HepG2 (cell line): Measurements from ENCODE around the gene CIAO3. TPM values are rescaled to one million over a fixed set of nuclear protein-coding genes. Genes with fewer than 3 reads are reported as not detected.

Experiments used
- BCL3 ChIP-seq: sonication (generic); formaldehyde crosslinking; IDR thresholded peaks from 2 replicates; pipeline ENCODE4 v1.5.1; 2020; ENCODE audit warnings: mild to moderate bottlenecking, missing genetic modification reagents, moderate library complexity
- DDIT3 ChIP-seq: sonication (generic); formaldehyde crosslinking; IDR thresholded peaks from 2 replicates; pipeline ENCODE4 v1.4.0; 2020; ENCODE audit warnings: mild to moderate bottlenecking, missing genetic modification reagents
- GATAD2A ChIP-seq: IDR thresholded peaks from 2 replicates; pipeline ENCODE4 v1.6.1; 2016
- HNF4A ChIP-seq: sonication (generic); formaldehyde crosslinking; IDR thresholded peaks from 2 replicates; pipeline ENCODE4 v1.4.0; 2020; ENCODE audit warnings: missing genetic modification reagents
- HOXA3 ChIP-seq: sonication (generic); formaldehyde crosslinking; IDR thresholded peaks from 2 replicates; pipeline ENCODE4 v1.5.0; 2020; ENCODE audit warnings: missing genetic modification reagents
- MAX ChIP-seq: IDR thresholded peaks from 2 replicates; pipeline ENCODE4 v1.6.1; 2012; ENCODE audit warnings: inconsistent platforms
- MTA1 ChIP-seq: sonication (generic); formaldehyde crosslinking; IDR thresholded peaks from 2 replicates; pipeline ENCODE4 v1.4.0; 2020; ENCODE audit warnings: missing genetic modification reagents, mild to moderate bottlenecking, borderline replicate concordance
- MYC ChIP-seq: sonication (generic); formaldehyde crosslinking; IDR thresholded peaks from 2 replicates; pipeline ENCODE4 v1.9.0; 2021; ENCODE audit warnings: missing genetic modification reagents, borderline replicate concordance
- NCOA5 ChIP-seq: sonication (generic); formaldehyde crosslinking; IDR thresholded peaks from 2 replicates; pipeline ENCODE4 v1.4.0; 2020; ENCODE audit warnings: missing genetic modification reagents
- NRL ChIP-seq: sonication (generic); formaldehyde crosslinking; IDR thresholded peaks from 2 replicates; pipeline ENCODE4 v1.5.0; 2020; ENCODE audit warnings: missing genetic modification reagents, mild to moderate bottlenecking, moderate library complexity, borderline replicate concordance
- SMAD3 ChIP-seq: sonication (generic); formaldehyde crosslinking; IDR thresholded peaks from 2 replicates; pipeline ENCODE4 v1.4.0; 2020; ENCODE audit warnings: missing genetic modification reagents
- SMAD9 ChIP-seq: sonication (generic); formaldehyde crosslinking; IDR thresholded peaks from 2 replicates; pipeline ENCODE4 v1.5.1; 2020; ENCODE audit warnings: mild to moderate bottlenecking, missing genetic modification reagents
- ZFY ChIP-seq: sonication (generic); formaldehyde crosslinking; IDR thresholded peaks from 2 replicates; pipeline ENCODE4 v1.4.0; 2020; ENCODE audit warnings: missing genetic modification reagents
- ZGPAT ChIP-seq: IDR thresholded peaks from 2 replicates; pipeline ENCODE4 v1.6.1; 2016; ENCODE audit warnings: mild to moderate bottlenecking
- ZNF292 ChIP-seq: sonication (generic); formaldehyde crosslinking; IDR thresholded peaks from 2 replicates; pipeline ENCODE4 v1.8.1; 2022; ENCODE audit warnings: mild to moderate bottlenecking, low read depth, missing genetic modification reagents, borderline replicate concordance
- ZNF33A ChIP-seq: sonication (generic); formaldehyde crosslinking; IDR thresholded peaks from 2 replicates; pipeline ENCODE4 v1.5.1; 2020; ENCODE audit warnings: missing genetic modification reagents, mild to moderate bottlenecking, moderate library complexity, borderline replicate concordance
- ZNF367 ChIP-seq: sonication (generic); formaldehyde crosslinking; IDR thresholded peaks from 2 replicates; pipeline ENCODE4 v1.4.0; 2020; ENCODE audit warnings: missing genetic modification reagents, borderline replicate concordance
- ZNF512B ChIP-seq: sonication (generic); formaldehyde crosslinking; IDR thresholded peaks from 2 replicates; pipeline ENCODE4 v1.5.1; 2020; ENCODE audit warnings: missing genetic modification reagents, mild to moderate bottlenecking, borderline replicate concordance
- ZNF563 ChIP-seq: sonication (generic); formaldehyde crosslinking; IDR thresholded peaks from 2 replicates; pipeline ENCODE4 v1.8.0; 2022; ENCODE audit warnings: mild to moderate bottlenecking, moderate library complexity, missing genetic modification reagents
- ZNF800 ChIP-seq: sonication (generic); formaldehyde crosslinking; IDR thresholded peaks from 2 replicates; pipeline ENCODE4 v1.4.0; 2020; ENCODE audit warnings: missing genetic modification reagents
- ZNF891 ChIP-seq: sonication (generic); formaldehyde crosslinking; IDR thresholded peaks from 2 replicates; pipeline ENCODE4 v1.5.0; 2020; ENCODE audit warnings: mild to moderate bottlenecking, missing genetic modification reagents
- polyA plus RNA-seq, 8 experiments: library from polyadenylated mRNA; depleted of rRNA in 3 of 8; stranded (reverse) in 7 of 8; unstranded in 1 of 8; fragments of >200 nt; fragmentation: Illumina TruSeq in 4 of 8; extraction: Trizol in 4 of 8; gene quantifications; 2 replicates each; pipeline versions ENCODE4 v1.2.1 to v1.2.3, GENCODE V29; 2011 to 2016; ENCODE audit warnings: low read depth in 4 of 8, missing spikeins in 1 of 8, mixed read lengths in 1 of 8; ENCODE audit not compliant: insufficient read depth in 1 of 8
- total RNA-seq, 5 experiments: library from RNA; depleted of rRNA; stranded (reverse); fragments of >200 nt; fragmentation: Illumina TruSeq; extraction: Trizol; gene quantifications; 2 replicates each; pipeline ENCODE4 v1.2.3, GENCODE V29; 2016; ENCODE audit warnings: low read depth in 1 of 5

Gene CIAO3
- total and polyA plus RNA-seq, 2 of the 13 experiments (the other 11 are each of a cell fraction or from before 2014, with no cell fraction given), result 21.7 to 25.0 TPM

- peak; percentile 40; the same call in 1 of the 2 replicates for TF ChIP-seq ZNF800 (CRISPR knock-in tag)
- no peak for TF ChIP-seq SMAD3 (CRISPR knock-in tag)
- peak; percentile 31; the same call in 1 of the 2 replicates for TF ChIP-seq GATAD2A (CRISPR knock-in tag)
- 0 out of 2 replicates have a peak, but pooled peaks have one; percentile 28 for TF ChIP-seq ZNF292
- TF ChIP-seq MYC (CRISPR knock-in tag), result peak; percentile 42; the same call in 1 of the 2 replicates
- TF ChIP-seq ZNF563 (CRISPR knock-in tag), result peak; percentile 69; the same call in 1 of the 2 replicates
- peak; percentile 36; the same call in 1 of the 2 replicates for TF ChIP-seq MAX
- 0 out of 2 replicates have a peak, but pooled peaks have one; percentile 33 for TF ChIP-seq NRL
- TF ChIP-seq ZNF367 (CRISPR knock-in tag), result no peak
- TF ChIP-seq BCL3 (CRISPR knock-in tag), result no peak
- TF ChIP-seq ZNF891 (CRISPR knock-in tag), result peak; percentile 51
- peak; percentile 56; the same call in 1 of the 2 replicates for TF ChIP-seq MTA1 (CRISPR knock-in tag)
- TF ChIP-seq ZFY (CRISPR knock-in tag), result peak; percentile 62; the same call in 1 of the 2 replicates
- no peak for TF ChIP-seq NCOA5 (CRISPR knock-in tag)
- peak; percentile 59; the same call in 1 of the 2 replicates for TF ChIP-seq ZNF512B
- no peak for TF ChIP-seq DDIT3
- TF ChIP-seq HOXA3 (CRISPR knock-in tag), result peak; percentile 36
- TF ChIP-seq SMAD9 (CRISPR knock-in tag), result no peak
- no peak for TF ChIP-seq ZNF33A (CRISPR knock-in tag)
- 0 out of 2 replicates have a peak, but pooled peaks have one; percentile 18 for TF ChIP-seq ZGPAT (CRISPR knock-in tag)
- peak; percentile 79 for TF ChIP-seq HNF4A
Observed at GRCh38 chr16:760545-761343, 19.9 kb upstream of the CIAO3 start, which contains the start of gene MSLN (continued).
